Measurements from ENCODE around the gene TTC39C.

- TF ChIP-seq CTCF (conservative IDR thresholded peaks at IDR 0.05) (no peak), ZFX (IDR thresholded peaks at IDR 0.05) (no peak)
Observed at GRCh38 chr18:24056506-24056905, 42.0 kb downstream of the TTC39C start.
